Fibroblast of lung (primary cell): ENCODE data around the gene ALG3. TPM values are rescaled to one million over a fixed set of nuclear protein-coding genes. Genes with fewer than 3 reads are reported as not detected.

Source experiments
- DNase-seq, 2 donors: peaks; one replicate each; pipeline versions ENCODE4 v3.0.0 to v3.0.0-alpha.2; 2010; ENCODE audit warnings: low read depth in 2 of 2
- H2AFZ ChIP-seq: 2 replicates; pipeline ENCODE4 v1.5.1; 2012; ENCODE audit warnings: low read length, control low read depth, inconsistent platforms
- H3K27ac ChIP-seq: 2 replicates; pipeline ENCODE4 v1.5.1; 2011; ENCODE audit warnings: low read length, control low read depth; ENCODE audit not compliant: insufficient read depth
- H3K27me3 ChIP-seq: 2 replicates; pipeline ENCODE4 v1.5.1; 2011; ENCODE audit warnings: mild to moderate bottlenecking, low read length; ENCODE audit not compliant: control insufficient read depth, insufficient read depth
- H3K36me3 ChIP-seq: 2 replicates; pipeline ENCODE4 v1.5.1; 2011; ENCODE audit warnings: low read length; ENCODE audit not compliant: control insufficient read depth, insufficient read depth
- H3K4me1 ChIP-seq: 2 replicates; pipeline ENCODE4 v1.5.1; 2011; ENCODE audit warnings: low read length; ENCODE audit not compliant: control insufficient read depth, insufficient read depth; ENCODE audit errors: extremely low read depth
- H3K4me2 ChIP-seq: 2 replicates; pipeline ENCODE4 v1.5.1; 2011; ENCODE audit warnings: low read length, control low read depth; ENCODE audit not compliant: insufficient read depth; ENCODE audit errors: extremely low read depth
- H3K4me3 ChIP-seq, 4 experiments: fragments of 200-600 bp in 1 of 4; sonication (generic) in 1 of 4; replicated peaks in 1 of 4; 2 replicates each; pipeline ENCODE4 v1.5.1; 2011 to 2016; ENCODE audit warnings: low read length in 4 of 4, low read depth in 3 of 4, mild to moderate bottlenecking in 3 of 4, control low read depth in 2 of 4, inconsistent platforms in 1 of 4, mixed read lengths in 1 of 4; ENCODE audit not compliant: insufficient read depth in 1 of 4; ENCODE audit errors: control extremely low read depth in 1 of 4
- H3K79me2 ChIP-seq: 2 replicates; pipeline ENCODE4 v1.5.1; 2012; ENCODE audit warnings: mild to moderate bottlenecking, low read length, inconsistent platforms; ENCODE audit not compliant: control insufficient read depth, insufficient read depth
- H3K9ac ChIP-seq: 2 replicates; pipeline ENCODE4 v1.5.1; 2011; ENCODE audit warnings: mild to moderate bottlenecking, low read length, control low read depth; ENCODE audit not compliant: insufficient read depth
- H3K9me3 ChIP-seq: 2 replicates; pipeline ENCODE4 v1.5.1; 2012; ENCODE audit warnings: low read depth, low read length; ENCODE audit not compliant: control insufficient read depth, insufficient read depth
- H4K20me1 ChIP-seq: 2 replicates; pipeline ENCODE4 v1.5.1; 2011; ENCODE audit warnings: low read length; ENCODE audit not compliant: control insufficient read depth, insufficient read depth; ENCODE audit errors: extremely low read depth
- CTCF ChIP-seq, 2 donors: IDR thresholded peaks in 1 of 2; conservative IDR thresholded peaks in 1 of 2; 1 replicate in 1 of 2; 2 replicates in 1 of 2; pipeline ENCODE4 v1.5.1; 2011 to 2012; ENCODE audit warnings: low read length in 2 of 2, control low read depth in 1 of 2, inconsistent platforms in 1 of 2, low read depth in 1 of 2, mild to moderate bottlenecking in 1 of 2
- EZH2 ChIP-seq: IDR thresholded peaks from 2 replicates; pipeline ENCODE4 v1.5.1; 2012; ENCODE audit warnings: low read length, control low read depth, mild to moderate bottlenecking; ENCODE audit errors: missing control alignments
- polyA plus RNA-seq, 2 donors: library from polyadenylated mRNA; depleted of rRNA in 1 of 2; stranded (reverse) in 1 of 2; unstranded in 1 of 2; fragments of >200 nt; gene quantifications; 2 replicates each; pipeline ENCODE4 v1.2.1, GENCODE V29; 2011 to 2012; ENCODE audit warnings: missing spikeins in 1 of 2
- total RNA-seq: library from RNA; depleted of rRNA; stranded (reverse); fragments of >200 nt; gene quantifications from 2 replicates; pipeline ENCODE4 v1.2.1, GENCODE V29; 2014

Gene ALG3
- total and polyA plus RNA-seq, 2 donors (not counting 1 experiment from before 2014, with no cell fraction given) = 21.6 to 27.2 TPM

GRCh38 chr3:184196536-184196935, 52.2 kb downstream of the ALG3 start:
- no peak overlapping the region for H3K27ac ChIP-seq
- no peaks in the 10 kb centered on the region for H3K9me3 ChIP-seq
- no peak overlapping the region for H2AFZ ChIP-seq
- TF ChIP-seq CTCF (conservative IDR thresholded peaks at IDR 0.05 in 1 of 2, IDR thresholded peaks at IDR 0.05 in 1 of 2; ENCODE audit: low read depth in 1 of 2, low read length in 2 of 2) (no peak), EZH2 (no peak)
- no peak overlapping the region for H3K4me2 ChIP-seq
- H3K4me3 ChIP-seq = no peak overlapping the region
- no peaks in the 10 kb centered on the region for H4K20me1 ChIP-seq
- no peak overlapping the region for H3K9ac ChIP-seq
- H3K27me3 ChIP-seq = no peaks in the 10 kb centered on the region
- peaks cover 13% of the 10 kb centered on the region for H3K36me3 ChIP-seq
- no peaks in the 10 kb centered on the region for H3K79me2 ChIP-seq
- DNase-seq = no peak
- H3K4me1 ChIP-seq = no peaks in the 10 kb centered on the region

GRCh38 chr3:184193991-184194539, 54.7 kb downstream of the ALG3 start:
- H3K27ac ChIP-seq = no peak overlapping the region
- no peaks in the 10 kb centered on the region for H3K9me3 ChIP-seq
- H3K79me2 ChIP-seq = peaks cover 4% of the 10 kb centered on the region
- no peak overlapping the region for H3K9ac ChIP-seq
- H2AFZ ChIP-seq = no peak overlapping the region
- TF ChIP-seq EZH2 (no peak), CTCF (conservative IDR thresholded peaks at IDR 0.05 in 1 of 2, IDR thresholded peaks at IDR 0.05 in 1 of 2; ENCODE audit: low read depth in 1 of 2, low read length in 2 of 2) (no peak)
- no peaks in the 10 kb centered on the region for H4K20me1 ChIP-seq
- no peak overlapping the region for H3K4me3 ChIP-seq
- H3K4me2 ChIP-seq = no peak overlapping the region
- DNase-seq = no peak
- peaks cover 23% of the 10 kb centered on the region for H3K36me3 ChIP-seq
- H3K27me3 ChIP-seq = no peaks in the 10 kb centered on the region
- H3K4me1 ChIP-seq = no peaks in the 10 kb centered on the region

- H3K4me3 ChIP-seq = no peak overlapping the region
- H2AFZ ChIP-seq = no peak overlapping the region
- no peaks in the 10 kb centered on the region for H4K20me1 ChIP-seq
- no peak overlapping the region for H3K27ac ChIP-seq
- H3K27me3 ChIP-seq = no peaks in the 10 kb centered on the region
- H3K4me2 ChIP-seq = no peak overlapping the region
- no peak overlapping the region for H3K9ac ChIP-seq
- H3K4me1 ChIP-seq = no peaks in the 10 kb centered on the region
- no peak for TF ChIP-seq CTCF (conservative IDR thresholded peaks at IDR 0.05 in 1 of 2, IDR thresholded peaks at IDR 0.05 in 1 of 2; ENCODE audit: low read depth in 1 of 2, low read length in 2 of 2)
- TF ChIP-seq EZH2 = no peak
- no peaks in the 10 kb centered on the region for H3K9me3 ChIP-seq
- H3K36me3 ChIP-seq = peaks cover 26% of the 10 kb centered on the region
- H3K79me2 ChIP-seq = peaks cover 14% of the 10 kb centered on the region
- no peak for DNase-seq
These were observed 55.9 kb downstream of the ALG3 start for GRCh38 chr3:184192889-184193288.

Other genes with a start within 250 kb of the ALG3 start
- gene ABCC5, start 231.1 kb downstream of the ALG3 start, total RNA-seq = 17.5 and 18.8 TPM in 2 replicates
- 10.4 and 13.2 TPM in 2 replicates for gene ABCC5, start 231.1 kb downstream of the ALG3 start, polyA plus RNA-seq
- not detected in 2 replicates for gene HTR3D, start 217.2 kb downstream of the ALG3 start, total RNA-seq
- gene HTR3D, start 217.2 kb downstream of the ALG3 start, polyA plus RNA-seq = not detected in 2 replicates
- gene HTR3C, start 195.9 kb downstream of the ALG3 start, total RNA-seq = not detected in 2 replicates
- gene HTR3C, start 195.9 kb downstream of the ALG3 start, polyA plus RNA-seq = not detected in 2 replicates
- not detected in 2 replicates for gene HTR3E, start 151.9 kb downstream of the ALG3 start, total RNA-seq
- gene HTR3E, start 151.9 kb downstream of the ALG3 start, polyA plus RNA-seq = not detected in 2 replicates
- gene EIF2B5, start 113.6 kb downstream of the ALG3 start, total RNA-seq = 23.4 and 26.9 TPM in 2 replicates
- gene EIF2B5, start 113.6 kb downstream of the ALG3 start, polyA plus RNA-seq = 23.8 and 26.7 TPM in 2 replicates
- 32.4 and 33.7 TPM in 2 replicates for gene DVL3, start 93.6 kb downstream of the ALG3 start, total RNA-seq
- 16.5 and 19.8 TPM in 2 replicates for gene DVL3, start 93.6 kb downstream of the ALG3 start, polyA plus RNA-seq
- 362 and 430 TPM in 2 replicates for gene AP2M1, start 74.1 kb downstream of the ALG3 start, total RNA-seq
- 746 and 902 TPM in 2 replicates for gene AP2M1, start 74.1 kb downstream of the ALG3 start, polyA plus RNA-seq
- gene ABCF3, start 62.8 kb downstream of the ALG3 start, total RNA-seq = 63.9 and 65.1 TPM in 2 replicates
- gene ABCF3, start 62.8 kb downstream of the ALG3 start, polyA plus RNA-seq = 31.3 and 40.2 TPM in 2 replicates
- gene VWA5B2, start 19.4 kb downstream of the ALG3 start, total RNA-seq = not detected in 2 replicates
- not detected in 2 replicates for gene VWA5B2, start 19.4 kb downstream of the ALG3 start, polyA plus RNA-seq
- 1.2 and 2.3 TPM in 2 replicates for gene EEF1AKMT4, start 710 bp upstream of the ALG3 start, total RNA-seq
- gene EEF1AKMT4, start 710 bp upstream of the ALG3 start, polyA plus RNA-seq = 2.1 and 2.3 TPM in 2 replicates
- gene CAMK2N2, start 12.6 kb upstream of the ALG3 start, total RNA-seq = under 0.01 TPM in 1 of 2 replicates, not detected in the other
- 0.10 and 0.24 TPM in 2 replicates for gene CAMK2N2, start 12.6 kb upstream of the ALG3 start, polyA plus RNA-seq
- gene ECE2, start 27.1 kb upstream of the ALG3 start, total RNA-seq = not detected in 2 replicates
- gene ECE2, start 27.1 kb upstream of the ALG3 start, polyA plus RNA-seq = not detected in 2 replicates
- 345 and 429 TPM in 2 replicates for gene PSMD2, start 50.3 kb upstream of the ALG3 start, total RNA-seq
- gene PSMD2, start 50.3 kb upstream of the ALG3 start, polyA plus RNA-seq = 188 and 354 TPM in 2 replicates
- gene EIF4G1, start 65.6 kb upstream of the ALG3 start, total RNA-seq = 187 and 263 TPM in 2 replicates
- gene EIF4G1, start 65.6 kb upstream of the ALG3 start, polyA plus RNA-seq = 235 and 349 TPM in 2 replicates
- gene FAM131A, start 88.6 kb upstream of the ALG3 start, total RNA-seq = 18.5 and 22.3 TPM in 2 replicates
- 9.3 and 13.4 TPM in 2 replicates for gene FAM131A, start 88.6 kb upstream of the ALG3 start, polyA plus RNA-seq
- 1.8 and 3.1 TPM in 2 replicates for gene CLCN2, start 112.6 kb upstream of the ALG3 start, total RNA-seq
- gene CLCN2, start 112.6 kb upstream of the ALG3 start, polyA plus RNA-seq = 0.93 and 1.7 TPM in 2 replicates
- 59.6 and 62.4 TPM in 2 replicates for gene POLR2H, start 112.7 kb upstream of the ALG3 start, total RNA-seq
- gene POLR2H, start 112.7 kb upstream of the ALG3 start, polyA plus RNA-seq = 100 and 124 TPM in 2 replicates
- gene THPO, start 129.2 kb upstream of the ALG3 start, total RNA-seq = 0.50 and 0.51 TPM in 2 replicates
- 0.16 and 0.27 TPM in 2 replicates for gene THPO, start 129.2 kb upstream of the ALG3 start, polyA plus RNA-seq
- gene CHRD, start 131.1 kb upstream of the ALG3 start, total RNA-seq = 1.3 and 4.8 TPM in 2 replicates
- gene CHRD, start 131.1 kb upstream of the ALG3 start, polyA plus RNA-seq = 0.46 and 1.3 TPM in 2 replicates